GM19395 (cell line): Measurements from ENCODE around the gene TRIM7.

Source experiments
- ATAC-seq: cut with Tn5 transposase; IDR thresholded peaks from one replicate; pipeline ENCODE4 v1.9.1; 2021; ENCODE audit warnings: mild to moderate bottlenecking, moderate library complexity; ENCODE audit not compliant: unreplicated experiment

TRIM7 gene

GRCh38 chr5:181204826-181205760, at the start of gene TRIM7:
TRIM7 (minus strand) TSS chr5:181205196; CDS start chr5:181205110, 86 bp downstream.
- ATAC-seq, result no peak

- ATAC-seq, result no peak
Observed at GRCh38 chr5:181248277-181248676, 43.3 kb upstream of the TRIM7 start.

GRCh38 chr5:181246276-181247049, 41.5 kb upstream of the TRIM7 start:
- ATAC-seq, result peak; percentile 45

- ATAC-seq, result peak; percentile 8
Observed at GRCh38 chr5:181245427-181246275, 40.7 kb upstream of the TRIM7 start.

- peak; percentile 67 for ATAC-seq
Observed at GRCh38 chr5:181243564-181244343, 38.8 kb upstream of the TRIM7 start, which contains the start of gene RACK1. RACK1 (minus strand) TSS chr5:181243906; CDS start chr5:181243800, 106 bp downstream.

- no peak for ATAC-seq
Observed at GRCh38 chr5:181243018-181243563, 38.1 kb upstream of the TRIM7 start.

- ATAC-seq, result no peak
Observed at GRCh38 chr5:181242031-181242451, 37.0 kb upstream of the TRIM7 start.

GRCh38 chr5:181241393-181241975, 36.5 kb upstream of the TRIM7 start:
- ATAC-seq, result no peak

- ATAC-seq, result no peak
Observed at GRCh38 chr5:181239062-181239663, 34.2 kb upstream of the TRIM7 start.

- no peak for ATAC-seq
Observed at GRCh38 chr5:181237729-181238385, 32.9 kb upstream of the TRIM7 start.

GRCh38 chr5:181236954-181237641, 32.1 kb upstream of the TRIM7 start:
- no peak for ATAC-seq

- ATAC-seq, result no peak
Observed at GRCh38 chr5:181236471-181236870, 31.5 kb upstream of the TRIM7 start.

- ATAC-seq, result no peak
Observed at GRCh38 chr5:181235689-181236366, 30.8 kb upstream of the TRIM7 start.

- no peak for ATAC-seq
Observed at GRCh38 chr5:181235323-181235688, 30.3 kb upstream of the TRIM7 start.

GRCh38 chr5:181234455-181235306, 29.7 kb upstream of the TRIM7 start:
- ATAC-seq, result no peak

- no peak for ATAC-seq
Observed at GRCh38 chr5:181233801-181234454, 28.9 kb upstream of the TRIM7 start.
